ENCODE measurements around the gene SMPDL3B. TPM values are rescaled to one million over a fixed set of nuclear protein-coding genes. Genes with fewer than 3 reads are reported as not detected.

Gene SMPDL3B
- total RNA-seq, 1 experiment from 2014 or later, result not detected

- no peak overlapping the region for H3K4me2 ChIP-seq (ENCODE audit: low read depth, low read length, poor library complexity, severe bottlenecking)
- no peaks in the 10 kb centered on the region for H3K27me3 ChIP-seq (ENCODE audit: low read length)
- H3K9me3 ChIP-seq (ENCODE audit: low read length), result no peaks in the 10 kb centered on the region
- DNase-seq, result no peak
- H4K20me1 ChIP-seq (ENCODE audit: insufficient read depth, low read depth, low read length), result no peaks in the 10 kb centered on the region
- peaks cover 3% of the 10 kb centered on the region for H3K4me1 ChIP-seq (ENCODE audit: low read length)
- no peak overlapping the region for H2AFZ ChIP-seq (ENCODE audit: low read length)
- H3K36me3 ChIP-seq (ENCODE audit: insufficient read depth, low read length), result no peaks in the 10 kb centered on the region
- H3K9ac ChIP-seq (ENCODE audit: low read length), result no peak overlapping the region
- H3K27ac ChIP-seq (ENCODE audit: low read length), result no peak overlapping the region
- H3K79me2 ChIP-seq (ENCODE audit: low read length), result no peaks in the 10 kb centered on the region
- H3K9me2 ChIP-seq (replicated peaks; ENCODE audit: insufficient read depth, low read length), result no peaks in the 10 kb centered on the region
- no peak overlapping the region for H3K4me3 ChIP-seq (ENCODE audit: low read length)
Observed at GRCh38 chr1:27945020-27945419, 10.2 kb downstream of the SMPDL3B start.

DNA sequence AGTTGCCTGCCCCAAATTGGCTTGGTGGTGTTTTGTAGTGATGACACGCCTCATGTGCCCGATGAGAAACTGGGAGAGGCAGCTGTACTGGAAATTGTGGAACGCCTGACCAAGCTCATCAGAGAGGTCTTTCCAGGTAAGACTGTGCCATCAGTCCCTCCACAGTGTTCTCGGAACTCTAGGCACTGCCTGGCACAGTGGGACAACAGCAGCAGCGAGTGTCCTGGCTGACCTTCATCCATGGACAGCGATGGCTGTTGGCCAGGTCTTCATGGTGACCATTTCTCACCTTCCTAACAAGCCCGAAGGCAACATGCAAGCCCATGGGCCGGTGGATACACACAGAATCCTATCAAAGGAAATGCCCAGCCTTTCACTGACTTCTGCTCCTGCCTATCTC is 14.2 kb downstream of the SMPDL3B start:
- no peaks in the 10 kb centered on the region for H3K36me3 ChIP-seq (ENCODE audit: insufficient read depth, low read length)
- no peaks in the 10 kb centered on the region for H3K9me3 ChIP-seq (ENCODE audit: low read length)

GRCh38 chr1:27951396-27951795 is 16.6 kb downstream of the SMPDL3B start:
- no peak for DNase-seq
- Histone ChIP-seq H3K27me3 (ENCODE audit: low read length) (no peaks in the 10 kb centered on the region), H3K79me2 (ENCODE audit: low read length) (no peaks in the 10 kb centered on the region), H3K9me2 (replicated peaks; ENCODE audit: insufficient read depth, low read length) (no peaks in the 10 kb centered on the region), H2AFZ (ENCODE audit: low read length) (no peak overlapping the region), H3K4me3 (ENCODE audit: low read length) (no peak overlapping the region), H3K27ac (ENCODE audit: low read length) (no peak overlapping the region), H3K9ac (ENCODE audit: low read length) (no peak overlapping the region), H3K4me2 (ENCODE audit: low read depth, low read length, poor library complexity, severe bottlenecking) (no peak overlapping the region), H3K9me3 (ENCODE audit: low read length) (no peaks in the 10 kb centered on the region), H3K4me1 (ENCODE audit: low read length) (no peaks in the 10 kb centered on the region), H3K36me3 (ENCODE audit: insufficient read depth, low read length) (no peaks in the 10 kb centered on the region), H4K20me1 (ENCODE audit: insufficient read depth, low read depth, low read length) (no peaks in the 10 kb centered on the region)

More for the DNA sequence above, 14.2 kb downstream of the SMPDL3B start:
- no peaks in the 10 kb centered on the region for H4K20me1 ChIP-seq (ENCODE audit: insufficient read depth, low read depth, low read length)
- no peak overlapping the region for H3K9ac ChIP-seq (ENCODE audit: low read length)
- DNase-seq, result no peak
- no peak overlapping the region for H3K4me3 ChIP-seq (ENCODE audit: low read length)
- H2AFZ ChIP-seq (ENCODE audit: low read length), result no peak overlapping the region
- H3K79me2 ChIP-seq (ENCODE audit: low read length), result no peaks in the 10 kb centered on the region
- no peaks in the 10 kb centered on the region for H3K9me2 ChIP-seq (replicated peaks; ENCODE audit: insufficient read depth, low read length)
- no peak overlapping the region for H3K4me2 ChIP-seq (ENCODE audit: low read depth, low read length, poor library complexity, severe bottlenecking)
- no peak overlapping the region for H3K27ac ChIP-seq (ENCODE audit: low read length)
- no peaks in the 10 kb centered on the region for H3K27me3 ChIP-seq (ENCODE audit: low read length)
- H3K4me1 ChIP-seq (ENCODE audit: low read length), result no peaks in the 10 kb centered on the region

- Histone ChIP-seq H3K27ac (ENCODE audit: low read length) (no peak overlapping the region), H3K9me2 (replicated peaks; ENCODE audit: insufficient read depth, low read length) (no peaks in the 10 kb centered on the region), H3K4me3 (ENCODE audit: low read length) (no peak overlapping the region), H3K36me3 (ENCODE audit: insufficient read depth, low read length) (no peaks in the 10 kb centered on the region), H4K20me1 (ENCODE audit: insufficient read depth, low read depth, low read length) (no peaks in the 10 kb centered on the region), H3K79me2 (ENCODE audit: low read length) (no peaks in the 10 kb centered on the region), H3K4me2 (ENCODE audit: low read depth, low read length, poor library complexity, severe bottlenecking) (no peak overlapping the region), H3K4me1 (ENCODE audit: low read length) (no peaks in the 10 kb centered on the region), H3K9me3 (ENCODE audit: low read length) (no peaks in the 10 kb centered on the region), H3K9ac (ENCODE audit: low read length) (no peak overlapping the region), H2AFZ (ENCODE audit: low read length) (no peak overlapping the region), H3K27me3 (ENCODE audit: low read length) (no peaks in the 10 kb centered on the region)
- DNase-seq, result no peak
Observed at GRCh38 chr1:27952147-27952546, 17.3 kb downstream of the SMPDL3B start.

DNA sequence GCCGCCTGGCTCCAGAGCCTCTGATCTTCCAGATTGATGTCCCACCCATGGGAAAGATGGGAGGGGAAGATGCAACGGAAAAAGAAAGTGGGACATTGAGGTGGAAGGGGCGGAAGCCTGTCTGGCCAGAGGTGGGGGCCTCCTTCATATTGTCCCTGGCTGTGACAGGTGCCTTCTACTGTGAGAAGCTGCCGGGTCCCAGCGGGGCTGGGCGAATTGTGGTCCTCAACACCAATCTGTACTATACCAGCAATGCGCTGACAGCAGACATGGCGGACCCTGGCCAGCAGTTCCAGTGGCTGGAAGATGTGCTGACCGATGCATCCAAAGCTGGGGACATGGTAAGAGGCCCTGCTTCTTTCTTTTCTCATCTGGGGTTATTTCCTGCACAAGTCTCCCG is 19.4 kb downstream of the SMPDL3B start:
- no peaks in the 10 kb centered on the region for H3K27me3 ChIP-seq (ENCODE audit: low read length)
- no peaks in the 10 kb centered on the region for H3K9me2 ChIP-seq (replicated peaks; ENCODE audit: insufficient read depth, low read length)
- H3K9ac ChIP-seq (ENCODE audit: low read length), result no peak overlapping the region
- H3K36me3 ChIP-seq (ENCODE audit: insufficient read depth, low read length), result no peaks in the 10 kb centered on the region
- no peaks in the 10 kb centered on the region for H4K20me1 ChIP-seq (ENCODE audit: insufficient read depth, low read depth, low read length)
- H3K79me2 ChIP-seq (ENCODE audit: low read length), result no peaks in the 10 kb centered on the region
- DNase-seq, result no peak
- H3K4me3 ChIP-seq (ENCODE audit: low read length), result no peak overlapping the region
- no peak overlapping the region for H3K27ac ChIP-seq (ENCODE audit: low read length)
- H3K4me1 ChIP-seq (ENCODE audit: low read length), result peaks cover 2% of the 10 kb centered on the region
- H3K9me3 ChIP-seq (ENCODE audit: low read length), result no peaks in the 10 kb centered on the region
- no peak overlapping the region for H3K4me2 ChIP-seq (ENCODE audit: low read depth, low read length, poor library complexity, severe bottlenecking)
- H2AFZ ChIP-seq (ENCODE audit: low read length), result no peak overlapping the region

DNA sequence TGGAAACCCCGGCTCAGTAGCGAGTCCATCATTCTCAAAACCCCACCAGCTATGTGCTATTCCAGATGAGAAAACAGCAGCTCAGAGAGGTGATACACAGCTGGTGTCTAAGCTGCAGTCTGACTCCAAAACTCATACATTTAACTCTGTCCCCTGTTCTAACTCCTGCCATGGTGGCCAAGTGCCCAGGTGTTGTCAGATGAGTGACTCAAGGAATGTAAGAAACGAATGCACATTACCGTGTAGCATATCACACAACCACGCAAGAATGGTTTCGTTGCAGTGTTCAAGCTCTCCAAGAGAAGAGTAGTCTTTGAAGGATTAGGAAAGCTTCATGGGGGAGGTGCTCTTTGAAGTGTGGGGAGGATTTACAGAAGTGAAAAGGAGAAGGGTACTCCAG is 20.3 kb downstream of the SMPDL3B start:
- Histone ChIP-seq H2AFZ (ENCODE audit: low read length) (no peak overlapping the region), H4K20me1 (ENCODE audit: insufficient read depth, low read depth, low read length) (no peaks in the 10 kb centered on the region), H3K36me3 (ENCODE audit: insufficient read depth, low read length) (no peaks in the 10 kb centered on the region)

DNA sequence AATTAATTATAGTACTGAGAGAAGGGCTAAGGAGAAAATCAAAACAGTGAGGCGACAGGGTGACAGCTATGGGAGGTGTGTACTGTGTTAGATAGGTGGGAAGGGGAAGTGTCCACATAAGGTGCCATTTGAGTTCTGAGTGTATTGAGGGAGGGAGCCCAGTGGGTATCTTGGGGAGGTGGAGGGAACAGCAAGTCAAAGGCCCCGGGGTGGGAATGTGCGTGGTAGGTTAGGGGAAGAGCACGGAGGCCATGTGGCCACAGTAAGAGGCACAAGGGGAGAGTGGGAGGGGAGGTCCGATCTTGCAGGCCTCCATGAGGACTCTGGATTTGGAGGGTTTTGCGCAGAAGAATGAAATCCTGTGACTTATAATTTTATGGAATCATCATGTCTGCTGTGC is 22.0 kb downstream of the SMPDL3B start:
- Histone ChIP-seq H4K20me1 (ENCODE audit: insufficient read depth, low read depth, low read length) (peaks cover 4% of the 10 kb centered on the region; the same call in 1 of the 2 replicates), H3K9me3 (ENCODE audit: low read length) (no peaks in the 10 kb centered on the region), H3K9ac (ENCODE audit: low read length) (no peak overlapping the region), H3K4me1 (ENCODE audit: low read length) (peaks cover 24% of the 10 kb centered on the region), H3K27ac (ENCODE audit: low read length) (no peak overlapping the region), H3K79me2 (ENCODE audit: low read length) (peaks cover 11% of the 10 kb centered on the region), H3K4me2 (ENCODE audit: low read depth, low read length, poor library complexity, severe bottlenecking) (no peak overlapping the region), H3K36me3 (ENCODE audit: insufficient read depth, low read length) (no peaks in the 10 kb centered on the region), H3K4me3 (ENCODE audit: low read length) (no peak overlapping the region), H3K9me2 (replicated peaks; ENCODE audit: insufficient read depth, low read length) (no peaks in the 10 kb centered on the region), H2AFZ (ENCODE audit: low read length) (no peak overlapping the region), H3K27me3 (ENCODE audit: low read length) (no peaks in the 10 kb centered on the region)
- no peak for DNase-seq

More for the DNA sequence above, 20.3 kb downstream of the SMPDL3B start:
- no peak overlapping the region for H3K9ac ChIP-seq (ENCODE audit: low read length)
- H3K9me3 ChIP-seq (ENCODE audit: low read length), result no peaks in the 10 kb centered on the region
- no peak overlapping the region for H3K27ac ChIP-seq (ENCODE audit: low read length)
- H3K4me1 ChIP-seq (ENCODE audit: low read length), result peaks cover 7% of the 10 kb centered on the region
- H3K9me2 ChIP-seq (replicated peaks; ENCODE audit: insufficient read depth, low read length), result no peaks in the 10 kb centered on the region
- no peak overlapping the region for H3K4me2 ChIP-seq (ENCODE audit: low read depth, low read length, poor library complexity, severe bottlenecking)
- H3K27me3 ChIP-seq (ENCODE audit: low read length), result no peaks in the 10 kb centered on the region
- no peaks in the 10 kb centered on the region for H3K79me2 ChIP-seq (ENCODE audit: low read length)
- DNase-seq, result no peak
- H3K4me3 ChIP-seq (ENCODE audit: low read length), result no peak overlapping the region

DNA sequence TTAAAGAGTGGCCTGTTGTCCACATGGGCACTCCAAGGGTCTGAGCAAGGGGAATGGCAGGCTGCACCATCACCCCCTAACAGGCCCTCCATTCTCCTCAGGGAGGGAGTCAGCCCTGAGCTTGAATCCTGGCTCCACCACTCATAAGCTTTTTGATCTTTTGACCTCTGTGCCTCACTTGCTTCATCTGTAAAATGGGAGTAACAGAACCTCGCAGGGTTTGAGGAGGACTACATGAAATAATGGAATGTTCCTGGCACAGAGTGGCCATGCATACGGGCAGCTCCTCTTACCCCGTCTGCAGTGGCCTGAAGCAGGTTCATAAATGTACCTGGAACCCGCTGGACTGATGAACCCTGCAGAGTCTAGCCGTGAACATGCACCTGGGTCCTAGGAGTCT is 22.9 kb downstream of the SMPDL3B start:
- Histone ChIP-seq H3K9ac (ENCODE audit: low read length) (no peak overlapping the region), H3K9me2 (replicated peaks; ENCODE audit: insufficient read depth, low read length) (no peaks in the 10 kb centered on the region), H3K4me1 (ENCODE audit: low read length) (peaks cover 28% of the 10 kb centered on the region), H2AFZ (ENCODE audit: low read length) (no peak overlapping the region), H3K4me3 (ENCODE audit: low read length) (no peak overlapping the region), H4K20me1 (ENCODE audit: insufficient read depth, low read depth, low read length) (peaks cover 4% of the 10 kb centered on the region; the same call in 1 of the 2 replicates), H3K9me3 (ENCODE audit: low read length) (no peaks in the 10 kb centered on the region), H3K27me3 (ENCODE audit: low read length) (no peaks in the 10 kb centered on the region), H3K4me2 (ENCODE audit: low read depth, low read length, poor library complexity, severe bottlenecking) (no peak overlapping the region), H3K79me2 (ENCODE audit: low read length) (peaks cover 11% of the 10 kb centered on the region), H3K27ac (ENCODE audit: low read length) (no peak overlapping the region), H3K36me3 (ENCODE audit: insufficient read depth, low read length) (no peaks in the 10 kb centered on the region)
- no peak for DNase-seq

DNA sequence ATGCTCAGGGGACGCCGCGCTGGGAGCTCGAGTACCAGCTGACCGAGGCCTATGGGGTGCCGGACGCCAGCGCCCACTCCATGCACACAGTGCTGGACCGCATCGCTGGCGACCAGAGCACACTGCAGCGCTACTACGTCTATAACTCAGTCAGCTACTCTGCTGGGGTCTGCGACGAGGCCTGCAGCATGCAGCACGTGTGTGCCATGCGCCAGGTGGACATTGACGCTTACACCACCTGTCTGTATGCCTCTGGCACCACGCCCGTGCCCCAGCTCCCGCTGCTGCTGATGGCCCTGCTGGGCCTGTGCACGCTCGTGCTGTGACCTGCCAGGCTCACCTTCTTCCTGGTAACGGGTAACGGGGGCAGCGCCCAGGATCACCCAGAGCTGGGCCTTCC is 23.7 kb downstream of the SMPDL3B start:
- H3K9me3 ChIP-seq (ENCODE audit: low read length), result no peaks in the 10 kb centered on the region
- H3K36me3 ChIP-seq (ENCODE audit: insufficient read depth, low read length), result no peaks in the 10 kb centered on the region
- peaks cover 4% of the 10 kb centered on the region; the same call in 1 of the 2 replicates for H4K20me1 ChIP-seq (ENCODE audit: insufficient read depth, low read depth, low read length)
- no peaks in the 10 kb centered on the region for H3K9me2 ChIP-seq (replicated peaks; ENCODE audit: insufficient read depth, low read length)
- peaks cover 28% of the 10 kb centered on the region for H3K4me1 ChIP-seq (ENCODE audit: low read length)
- peaks cover 11% of the 10 kb centered on the region for H3K79me2 ChIP-seq (ENCODE audit: low read length)
- no peak overlapping the region for H3K9ac ChIP-seq (ENCODE audit: low read length)
- H3K27me3 ChIP-seq (ENCODE audit: low read length), result no peaks in the 10 kb centered on the region
- H3K4me2 ChIP-seq (ENCODE audit: low read depth, low read length, poor library complexity, severe bottlenecking), result no peak overlapping the region
- no peak overlapping the region for H3K4me3 ChIP-seq (ENCODE audit: low read length)
- DNase-seq, result no peak
- H3K27ac ChIP-seq (ENCODE audit: low read length), result no peak overlapping the region
- no peak overlapping the region for H2AFZ ChIP-seq (ENCODE audit: low read length)
